T-cell (primary cell): ENCODE data around the gene ARMC8. TPM values are rescaled to one million over a fixed set of nuclear protein-coding genes. Genes with fewer than 3 reads are reported as not detected.

ENCODE experiments used
- ATAC-seq, 4 experiments: fragments of 200-7000 bp in 3 of 4; fragments of 150-1000 bp in 1 of 4; cut with Tn5 transposase; replicated peaks in 1 of 4; 1 replicate in 3 of 4; 2 replicates in 1 of 4; pipeline ENCODE4 v1.10.0; 2021; ENCODE audit warnings: moderate library complexity in 3 of 4, mild to moderate bottlenecking in 2 of 4, moderate number of reproducible peaks in 1 of 4
- CTCF ChIA-PET, 2 donors: fragments of 300-600 bp; sonication (Branson Sonifier 250); formaldehyde crosslinking; loops; one replicate each; lab custom pipeline; 2022; ENCODE audit warnings: antibody characterized with exemption in 2 of 2; lab: Charles Lee
- POLR2A ChIA-PET, 2 donors: fragments of 300-600 bp; sonication (Branson Sonifier 250); formaldehyde crosslinking; loops; one replicate each; lab custom pipeline; 2022; ENCODE audit warnings: antibody characterized with exemption in 2 of 2; lab: Charles Lee
- DNase-seq, 35 experiments: peaks; one replicate each; pipeline versions ENCODE4 v3.0.0 to v3.0.0-alpha.2; 2013 to 2023
- H3K27ac ChIP-seq: one replicate; pipeline ENCODE4 v1.5.1; 2013; ENCODE audit warnings: low read length
- H3K27me3 ChIP-seq, 2 experiments: replicated peaks in 1 of 2; 1 replicate in 1 of 2; 2 replicates in 1 of 2; pipeline versions ENCODE4 v1.6.1 to v1.7.0; 2013; ENCODE audit warnings: low read length in 1 of 2, mixed read lengths in 1 of 2; ENCODE audit not compliant: control insufficient read depth in 2 of 2, insufficient read depth in 2 of 2; ENCODE audit errors: extremely low read depth in 1 of 2
- H3K36me3 ChIP-seq, 2 donors: 1 replicate in 1 of 2; 2 replicates in 1 of 2; pipeline versions ENCODE4 v1.6.1 to v1.7.0; 2013; ENCODE audit warnings: low read length in 1 of 2; ENCODE audit not compliant: control insufficient read depth in 2 of 2, insufficient read depth in 1 of 2; ENCODE audit errors: extremely low read depth in 1 of 2
- H3K4me1 ChIP-seq, 2 experiments: 1 replicate in 1 of 2; 2 replicates in 1 of 2; pipeline versions ENCODE4 v1.6.1 to v1.7.0; 2013; ENCODE audit warnings: low read length in 2 of 2, mixed read lengths in 1 of 2; ENCODE audit not compliant: insufficient read depth in 2 of 2, control insufficient read depth in 1 of 2; ENCODE audit errors: extremely low read depth in 1 of 2
- H3K4me3 ChIP-seq, 2 donors: 1 replicate in 1 of 2; 2 replicates in 1 of 2; pipeline versions ENCODE4 v1.5.1 to v1.7.0; 2013; ENCODE audit warnings: mild to moderate bottlenecking in 2 of 2, low read length in 1 of 2, moderate library complexity in 1 of 2; ENCODE audit not compliant: control insufficient read depth in 1 of 2; ENCODE audit errors: extremely low read depth in 1 of 2
- H3K9me3 ChIP-seq: 2 replicates; pipeline ENCODE4 v1.7.0; 2013
- H3K27ac Mint-ChIP-seq, 2 donors: one replicate each; pipeline ENCODE4 v1.8.0; 2020 to 2021; ENCODE audit warnings: mild to moderate bottlenecking in 2 of 2, mixed read lengths in 2 of 2
- H3K27me3 Mint-ChIP-seq, 2 donors: one replicate each; pipeline ENCODE4 v1.8.0; 2021 to 2022; ENCODE audit warnings: mixed read lengths in 2 of 2
- H3K36me3 Mint-ChIP-seq: one replicate; pipeline ENCODE4 v1.8.0; 2021; ENCODE audit warnings: mixed read lengths
- H3K4me1 Mint-ChIP-seq, 3 donors: one replicate each; pipeline ENCODE4 v1.8.0; 2020 to 2022; ENCODE audit warnings: mixed read lengths in 3 of 3, mild to moderate bottlenecking in 1 of 3
- H3K4me3 Mint-ChIP-seq, 3 donors: one replicate each; pipeline ENCODE4 v1.8.0; 2020 to 2022; ENCODE audit warnings: mild to moderate bottlenecking in 3 of 3, mixed read lengths in 3 of 3, moderate library complexity in 3 of 3
- H3K9me3 Mint-ChIP-seq, 3 donors: one replicate each; pipeline ENCODE4 v1.8.0; 2020 to 2022; ENCODE audit warnings: mixed read lengths in 3 of 3
- WGBS: methylation state at CpG from one replicate; pipeline ENCODE4 v1.1.5; 2013; ENCODE audit warnings: missing lambda C conversion rate; ENCODE audit not compliant: insufficient coverage; 5-methylcytosine and 5-hydroxymethylcytosine counted together
- total RNA-seq, 35 experiments: library from RNA in 6 of 35; stranded (reverse) in 6 of 35; fragments of 120-200 nt in 1 of 35; gene quantifications; one replicate each; pipeline versions ENCODE4 v1.2.1 to v1.2.4 and lab custom pipeline; 2013 to 2026

Gene ARMC8
- total RNA-seq, 5 donors from 2014 or later (not counting 1 experiment from before 2014, with no cell fraction given): 55.0 to 79.8 (median 58.6) TPM

- POLR2A ChIA-PET: no interaction called here
- ATAC-seq (no peak), DNase-seq (no peak)
- H3K4me3 ChIP-seq: no peak overlapping the region
- H3K27ac Mint-ChIP-seq: no peak overlapping the region
- H3K9me3 ChIP-seq: no peaks in the 10 kb centered on the region
- WGBS: no CpG with 5 or more reads among the region's 1 CpG
- CTCF ChIA-PET: no interaction called here
- H3K4me1 Mint-ChIP-seq: no peaks in the 10 kb centered on the region
- H3K4me1 ChIP-seq: no peaks in the 10 kb centered on the region
- no peak overlapping the region for H3K4me3 Mint-ChIP-seq
- H3K27me3 ChIP-seq: no peaks in the 10 kb centered on the region
- H3K9me3 Mint-ChIP-seq: no peaks in the 10 kb centered on the region
- peaks cover 0 to 42% of the 10 kb centered on the region in 2 donors for H3K36me3 ChIP-seq
- no peak overlapping the region for H3K27ac ChIP-seq
- peaks cover 47% of the 10 kb centered on the region for H3K36me3 Mint-ChIP-seq
- no peaks in the 10 kb centered on the region for H3K27me3 Mint-ChIP-seq
These were observed 55.4 kb downstream of the ARMC8 start for GRCh38 chr3:138242466-138242865.

- no peaks in the 10 kb centered on the region for H3K27me3 ChIP-seq
- no peak overlapping the region for H3K4me3 Mint-ChIP-seq
- no peaks in the 10 kb centered on the region for H3K27me3 Mint-ChIP-seq
- ATAC-seq: no peak
- 93% methylated on average over 7 of the region's 9 CpGs for WGBS
- no peaks in the 10 kb centered on the region for H3K9me3 ChIP-seq
- no peak overlapping the region for H3K27ac ChIP-seq
- peaks cover 66% of the 10 kb centered on the region for H3K36me3 Mint-ChIP-seq
- H3K27ac Mint-ChIP-seq: no peak overlapping the region
- peaks cover 0 to 7% (median 0%) of the 10 kb centered on the region in 3 donors for H3K4me1 Mint-ChIP-seq
- no peak for DNase-seq
- H3K36me3 ChIP-seq: peaks cover 0 to 48% of the 10 kb centered on the region in 2 donors
- H3K4me1 ChIP-seq: no peaks in the 10 kb centered on the region
- H3K4me3 ChIP-seq: no peak overlapping the region
- ChIA-PET POLR2A (no interaction called here), CTCF (no interaction called here)
- H3K9me3 Mint-ChIP-seq: peaks cover 0 to 3% (median 0%) of the 10 kb centered on the region in 3 donors
These were observed 57.9 kb downstream of the ARMC8 start for GRCh38 chr3:138245026-138245425.

GRCh38 chr3:138249636-138250035 is 62.5 kb downstream of the ARMC8 start:
- Histone ChIP-seq H3K9me3 (no peaks in the 10 kb centered on the region), H3K4me1 (no peaks in the 10 kb centered on the region), H3K4me3 (no peak overlapping the region), H3K36me3 (peaks cover 0 to 27% of the 10 kb centered on the region in 2 donors), H3K27me3 (no peaks in the 10 kb centered on the region), H3K27ac (no peak overlapping the region)
- no peak for DNase-seq
- ChIA-PET POLR2A (no interaction called here), CTCF (no interaction called here)
- H3K27me3 Mint-ChIP-seq: no peaks in the 10 kb centered on the region
- peaks cover 0 to 3% (median 0%) of the 10 kb centered on the region in 3 donors for H3K9me3 Mint-ChIP-seq
- peaks cover 57% of the 10 kb centered on the region for H3K36me3 Mint-ChIP-seq
- no peak overlapping the region for H3K4me3 Mint-ChIP-seq
- no peak for ATAC-seq
- H3K4me1 Mint-ChIP-seq: peaks cover 0 to 7% (median 0%) of the 10 kb centered on the region in 3 donors
- H3K27ac Mint-ChIP-seq: no peak overlapping the region

GRCh38 chr3:138253609-138254008 is 66.5 kb downstream of the ARMC8 start:
- Mint-ChIP-seq H3K27ac (no peak overlapping the region), H3K9me3 (no peaks in the 10 kb centered on the region), H3K4me3 (no peak overlapping the region), H3K4me1 (no peaks in the 10 kb centered on the region), H3K36me3 (peaks cover 30% of the 10 kb centered on the region), H3K27me3 (no peaks in the 10 kb centered on the region)
- no peak overlapping the region for H3K4me3 ChIP-seq
- no CpG with 5 or more reads among the region's 1 CpG for WGBS
- CTCF ChIA-PET: no interaction called here
- no peaks in the 10 kb centered on the region for H3K9me3 ChIP-seq
- H3K4me1 ChIP-seq: no peaks in the 10 kb centered on the region
- H3K27me3 ChIP-seq: no peaks in the 10 kb centered on the region
- POLR2A ChIA-PET: no interaction called here
- no peak overlapping the region for H3K27ac ChIP-seq
- DNase-seq (no peak), ATAC-seq (no peak)
- H3K36me3 ChIP-seq: peaks cover under 1 to 4% of the 10 kb centered on the region in 2 donors

- H3K9me3 ChIP-seq: no peaks in the 10 kb centered on the region
- H3K27ac Mint-ChIP-seq: no peak overlapping the region
- no peaks in the 10 kb centered on the region for H3K9me3 Mint-ChIP-seq
- no peaks in the 10 kb centered on the region for H3K4me1 Mint-ChIP-seq
- ChIA-PET POLR2A (no interaction called here), CTCF (no interaction called here)
- DNase-seq: no peak
- H3K4me1 ChIP-seq: no peaks in the 10 kb centered on the region
- H3K27me3 Mint-ChIP-seq: no peaks in the 10 kb centered on the region
- no peak for ATAC-seq
- peaks cover 4% of the 10 kb centered on the region in 2 donors for H3K36me3 ChIP-seq
- no peak overlapping the region for H3K4me3 ChIP-seq
- H3K27ac ChIP-seq: no peak overlapping the region
- no peaks in the 10 kb centered on the region for H3K27me3 ChIP-seq
- H3K4me3 Mint-ChIP-seq: no peak overlapping the region
- peaks cover 32% of the 10 kb centered on the region for H3K36me3 Mint-ChIP-seq
- WGBS: 88% methylated on average over 1 of the region's 1 CpG
These were observed 67.1 kb downstream of the ARMC8 start for GRCh38 chr3:138254216-138254615.

GRCh38 chr3:138256022-138256421 is 68.9 kb downstream of the ARMC8 start:
- Histone ChIP-seq H3K27ac (no peak overlapping the region), H3K4me3 (no peak overlapping the region), H3K4me1 (no peaks in the 10 kb centered on the region), H3K36me3 (peaks cover 2 to 4% of the 10 kb centered on the region in 2 donors), H3K27me3 (no peaks in the 10 kb centered on the region), H3K9me3 (no peaks in the 10 kb centered on the region)
- no peaks in the 10 kb centered on the region for H3K9me3 Mint-ChIP-seq
- ATAC-seq (no peak), DNase-seq (no peak)
- CTCF ChIA-PET: no interaction called here
- H3K4me1 Mint-ChIP-seq: no peaks in the 10 kb centered on the region
- no peak overlapping the region for H3K4me3 Mint-ChIP-seq
- no peaks in the 10 kb centered on the region for H3K27me3 Mint-ChIP-seq
- no peak overlapping the region for H3K27ac Mint-ChIP-seq
- peaks cover 30% of the 10 kb centered on the region for H3K36me3 Mint-ChIP-seq
- POLR2A ChIA-PET: interaction anchor here in 1 of 2 donors (0.6 kb wide), 1 partner anchor 10 kb away, joined by 3 read pairs; no protein-coding TSS in a partner anchor
- no CpG with 5 or more reads among the region's 1 CpG for WGBS

- Mint-ChIP-seq H3K27ac (no peak overlapping the region), H3K9me3 (no peaks in the 10 kb centered on the region), H3K4me3 (no peak overlapping the region), H3K4me1 (no peaks in the 10 kb centered on the region), H3K27me3 (no peaks in the 10 kb centered on the region), H3K36me3 (peaks cover 29% of the 10 kb centered on the region)
- POLR2A ChIA-PET: no interaction called here
- Histone ChIP-seq H3K9me3 (no peaks in the 10 kb centered on the region), H3K27ac (no peak overlapping the region), H3K27me3 (no peaks in the 10 kb centered on the region), H3K4me3 (no peak overlapping the region), H3K36me3 (peaks cover 2 to 4% of the 10 kb centered on the region in 2 donors), H3K4me1 (no peaks in the 10 kb centered on the region)
- CTCF ChIA-PET: no interaction called here
- DNase-seq: no peak
- no CpG with 5 or more reads among the region's 1 CpG for WGBS
- no peak for ATAC-seq
These were observed 70.9 kb downstream of the ARMC8 start for GRCh38 chr3:138257986-138258385.
